Measurements from ENCODE around the gene HBS1L. TPM values are rescaled to one million over a fixed set of nuclear protein-coding genes. Genes with fewer than 3 reads are reported as not detected.

Gene HBS1L
- 100 to 1,000 TPM; 150 to 153 TPM for total RNA-seq

DNA sequence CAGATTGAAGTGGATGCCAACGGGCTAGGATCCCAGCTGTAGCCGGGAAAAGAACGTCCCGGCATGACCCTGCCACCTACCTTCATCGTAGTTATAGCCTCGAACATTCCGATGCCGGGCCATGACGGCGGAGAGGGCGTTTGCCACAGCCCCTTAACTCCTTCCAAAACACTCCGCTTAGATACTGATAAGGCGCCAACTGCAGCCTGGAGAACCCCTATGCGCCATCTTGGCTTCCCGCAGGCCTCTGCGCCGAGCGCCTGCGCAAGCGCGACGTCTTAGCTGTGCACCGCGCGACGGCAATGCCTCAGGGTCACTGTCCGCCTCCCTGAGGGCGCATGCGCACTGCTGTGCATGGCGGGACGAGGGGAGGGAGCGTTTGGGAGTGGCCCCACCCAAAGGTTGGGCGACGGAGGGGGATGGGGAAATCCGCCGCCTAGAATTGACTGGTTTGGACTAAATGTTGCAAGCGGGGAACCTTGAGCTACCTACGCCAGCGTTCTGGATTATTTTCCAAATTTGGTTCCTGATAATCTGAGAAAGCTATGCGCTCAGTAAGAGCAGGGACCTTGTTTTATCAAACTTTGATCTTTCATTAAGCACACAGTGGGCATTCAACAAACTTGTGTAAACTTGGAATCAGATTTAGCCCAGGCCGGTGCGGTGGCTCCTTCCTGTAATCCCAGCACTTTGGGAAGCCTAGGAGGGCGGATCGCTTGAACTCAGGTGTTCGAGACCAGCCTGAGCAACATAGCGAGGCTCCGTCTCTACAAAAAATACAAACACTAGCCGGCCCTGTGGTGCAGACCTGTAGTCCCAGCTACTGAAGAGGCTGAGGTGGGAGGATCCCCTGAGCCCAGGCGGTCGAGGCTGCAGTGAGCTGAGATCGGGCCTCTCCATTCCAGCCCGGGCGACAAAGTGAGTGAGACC lies at the start of gene HBS1L:
HBS1L (minus strand) TSS at position 254 of the 930 bp plus-strand sequence; CDS start at position 123, 131 bp downstream.
- Mint-ChIP-seq H3K4me1 (ENCODE audit: low read depth) (peaks cover 23% of the 10 kb centered on the region), H3K27ac (peak within 1 kb of the TSS; percentile 96), H3K9me3 (no peaks in the 10 kb centered on the region), H3K4me3 (peak within 1 kb of the TSS; percentile 90), H3K27me3 (ENCODE audit: low read depth) (no peaks in the 10 kb centered on the region), H3K36me3 (ENCODE audit: low read depth) (peaks cover 8% of the 10 kb centered on the region)
- DNase-seq, result peak; percentile 98
- intact Hi-C loops (cut with micrococcal nuclease), result loop anchor here (1.0 to 5.0 kb wide), 11 partner anchors 25 to 881 kb away; no protein-coding TSS in a partner anchor
- CTCF ChIA-PET, result interaction anchor here (0.6 to 1.6 kb wide), 7 partner anchors 20 to 369 kb away, joined by 3 to 6 read pairs (median 3); no protein-coding TSS in a partner anchor

- Mint-ChIP-seq H3K9me3 (no peaks in the 10 kb centered on the region), H3K27ac (no peak overlapping the region), H3K4me3 (no peak overlapping the region), H3K4me1 (ENCODE audit: low read depth) (peaks cover 48% of the 10 kb centered on the region), H3K27me3 (ENCODE audit: low read depth) (no peaks in the 10 kb centered on the region), H3K36me3 (ENCODE audit: low read depth) (no peaks in the 10 kb centered on the region)
- CTCF ChIA-PET, result interaction anchor here (0.6 to 1.5 kb wide), 2 partner anchors 14 to 89 kb away, joined by 3 to 4 read pairs; no protein-coding TSS in a partner anchor
- intact Hi-C loops (cut with micrococcal nuclease), result no loop called here
- DNase-seq, result no peak
Measured at GRCh38 chr6:135104199-135104598, 49.6 kb upstream of the HBS1L start.

DNA sequence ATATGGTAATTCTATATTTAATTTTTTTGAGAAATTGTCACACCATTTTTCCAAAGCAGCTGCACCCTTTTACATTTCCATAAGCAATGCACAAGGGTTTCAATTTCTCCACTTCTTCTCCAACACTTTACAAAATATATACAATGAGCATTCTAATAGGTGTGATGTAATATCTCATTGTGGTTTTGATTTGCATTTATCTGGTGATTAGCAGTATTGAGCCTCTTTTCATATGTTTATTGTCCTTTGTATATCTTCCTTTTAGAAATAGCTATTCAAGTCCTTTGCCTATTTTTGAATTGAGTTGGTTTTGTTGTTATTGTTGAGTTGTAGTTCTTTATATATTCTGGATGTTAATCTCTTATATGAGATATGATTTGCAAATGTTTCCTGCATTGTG lies 47.6 kb upstream of the HBS1L start:
- H3K4me3 Mint-ChIP-seq, result no peak overlapping the region
- H3K9me3 Mint-ChIP-seq, result no peaks in the 10 kb centered on the region
- H3K4me1 Mint-ChIP-seq (ENCODE audit: low read depth), result peaks cover 51% of the 10 kb centered on the region
- DNase-seq, result no peak
- CTCF ChIA-PET, result interaction anchor here (0.7 to 1.8 kb wide), 3 partner anchors 13 to 994 kb away, joined by 3 to 4 read pairs (median 4); no protein-coding TSS in a partner anchor
- intact Hi-C loops (cut with micrococcal nuclease), result no loop called here
- H3K27ac Mint-ChIP-seq, result no peak overlapping the region
- H3K36me3 Mint-ChIP-seq (ENCODE audit: low read depth), result no peaks in the 10 kb centered on the region
- H3K27me3 Mint-ChIP-seq (ENCODE audit: low read depth), result no peaks in the 10 kb centered on the region

DNA sequence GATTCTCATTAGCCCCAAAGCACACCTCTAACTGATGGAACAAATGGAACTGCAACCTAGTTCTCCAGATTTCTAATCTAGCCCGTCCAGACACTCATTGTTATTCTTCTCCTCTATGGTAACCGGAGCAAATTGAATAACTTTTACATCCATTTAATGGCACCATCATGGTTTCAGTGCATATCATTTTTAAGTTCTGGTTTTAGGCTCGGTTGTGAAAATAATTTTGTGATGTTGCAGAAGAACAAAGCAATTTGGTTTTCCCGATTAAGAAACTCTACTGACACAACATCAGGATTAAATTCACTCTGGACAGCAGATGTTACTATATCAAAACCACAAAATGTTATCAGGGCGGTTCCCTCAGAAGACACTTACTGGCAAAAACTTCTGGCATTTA lies 42.5 kb upstream of the HBS1L start:
- Mint-ChIP-seq H3K4me3 (no peak overlapping the region), H3K4me1 (ENCODE audit: low read depth) (peaks cover 47% of the 10 kb centered on the region)
- CTCF ChIA-PET, result interaction anchor here (1.8 to 1.9 kb wide), 2 partner anchors 10 to 18 kb away, joined by 5 read pairs; no protein-coding TSS in a partner anchor

GRCh38 chr6:135096403-135097130 lies 41.9 kb upstream of the HBS1L start:
- H3K4me1 Mint-ChIP-seq (ENCODE audit: low read depth), result peaks cover 48% of the 10 kb centered on the region
- no peak overlapping the region for H3K27ac Mint-ChIP-seq
- no peaks in the 10 kb centered on the region for H3K27me3 Mint-ChIP-seq (ENCODE audit: low read depth)
- no peaks in the 10 kb centered on the region for H3K9me3 Mint-ChIP-seq
- intact Hi-C loops (cut with micrococcal nuclease), result no loop called here
- no peaks in the 10 kb centered on the region for H3K36me3 Mint-ChIP-seq (ENCODE audit: low read depth)
- no peak overlapping the region for H3K4me3 Mint-ChIP-seq
- CTCF ChIA-PET, result interaction anchor here (0.6 to 1.9 kb wide), 3 partner anchors 9 to 235 kb away, joined by 3 to 5 read pairs (median 5); no protein-coding TSS in a partner anchor
- no peak for DNase-seq

More for the DNA sequence above, 42.5 kb upstream of the HBS1L start:
- intact Hi-C loops (cut with micrococcal nuclease), result no loop called here
- no peak for DNase-seq
- no peaks in the 10 kb centered on the region for H3K36me3 Mint-ChIP-seq (ENCODE audit: low read depth)
- no peaks in the 10 kb centered on the region for H3K9me3 Mint-ChIP-seq
- H3K27me3 Mint-ChIP-seq (ENCODE audit: low read depth), result no peaks in the 10 kb centered on the region
- no peak overlapping the region for H3K27ac Mint-ChIP-seq

DNA sequence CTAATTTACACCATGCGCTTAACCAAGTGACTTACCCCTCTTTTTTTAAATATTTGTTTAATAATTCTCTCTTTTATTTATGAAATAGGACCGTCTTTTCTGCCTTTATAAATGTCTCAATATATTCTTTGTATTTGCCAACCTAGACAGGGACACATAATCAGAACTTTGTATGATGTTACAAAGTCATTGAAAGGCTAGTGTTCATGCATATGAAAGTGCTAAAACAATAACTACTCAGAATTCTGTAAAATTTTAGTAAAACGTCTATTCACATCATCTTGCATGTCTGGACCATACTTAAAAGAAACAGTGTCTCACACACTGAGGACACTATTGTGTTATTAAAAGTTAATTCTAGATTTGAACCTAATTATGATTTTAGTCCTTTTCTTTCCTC lies 41.1 kb upstream of the HBS1L start:
- Mint-ChIP-seq H3K27me3 (ENCODE audit: low read depth) (no peaks in the 10 kb centered on the region), H3K27ac (no peak overlapping the region), H3K36me3 (ENCODE audit: low read depth) (no peaks in the 10 kb centered on the region), H3K9me3 (no peaks in the 10 kb centered on the region), H3K4me1 (ENCODE audit: low read depth) (peaks cover 48% of the 10 kb centered on the region), H3K4me3 (no peak overlapping the region)
- CTCF ChIA-PET, result interaction anchor here (1.8 to 1.9 kb wide), 2 partner anchors 8 to 19 kb away, joined by 5 read pairs; no protein-coding TSS in a partner anchor
- no peak for DNase-seq
- intact Hi-C loops (cut with micrococcal nuclease), result no loop called here

DNA sequence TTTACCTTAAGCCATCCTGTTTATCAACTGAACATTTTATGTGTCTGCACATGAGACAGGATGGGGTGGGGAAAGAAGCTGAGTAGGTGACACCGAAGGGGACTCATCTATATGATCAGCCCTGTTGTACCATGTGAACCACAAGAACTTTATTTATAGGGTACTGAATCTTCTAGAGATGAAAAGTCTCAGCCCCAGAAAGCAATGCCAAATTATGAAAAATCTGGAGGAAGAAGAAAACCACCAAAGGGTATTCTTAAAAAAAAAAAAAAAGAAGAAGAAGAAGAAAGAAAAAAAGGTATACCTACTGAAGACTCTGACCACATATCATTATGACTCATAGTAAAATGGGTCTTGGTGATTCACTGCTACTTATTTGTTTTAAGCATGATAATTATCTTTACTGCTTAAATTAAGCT lies 39.8 kb upstream of the HBS1L start:
- Mint-ChIP-seq H3K4me3 (no peak overlapping the region), H3K27ac (peak overlapping the region; percentile 71), H3K4me1 (ENCODE audit: low read depth) (peaks cover 56% of the 10 kb centered on the region), H3K36me3 (ENCODE audit: low read depth) (no peaks in the 10 kb centered on the region), H3K9me3 (no peaks in the 10 kb centered on the region), H3K27me3 (ENCODE audit: low read depth) (no peaks in the 10 kb centered on the region)
- intact Hi-C loops (cut with micrococcal nuclease), result loop anchor here (1.0 kb wide), 5 partner anchors 9 to 69 kb away; no protein-coding TSS in a partner anchor
- CTCF ChIA-PET, result interaction anchor here (1.2 to 1.7 kb wide), 2 partner anchors 68 to 89 kb away, joined by 4 to 6 read pairs; no protein-coding TSS in a partner anchor
- DNase-seq, result peak; percentile 59

DNA sequence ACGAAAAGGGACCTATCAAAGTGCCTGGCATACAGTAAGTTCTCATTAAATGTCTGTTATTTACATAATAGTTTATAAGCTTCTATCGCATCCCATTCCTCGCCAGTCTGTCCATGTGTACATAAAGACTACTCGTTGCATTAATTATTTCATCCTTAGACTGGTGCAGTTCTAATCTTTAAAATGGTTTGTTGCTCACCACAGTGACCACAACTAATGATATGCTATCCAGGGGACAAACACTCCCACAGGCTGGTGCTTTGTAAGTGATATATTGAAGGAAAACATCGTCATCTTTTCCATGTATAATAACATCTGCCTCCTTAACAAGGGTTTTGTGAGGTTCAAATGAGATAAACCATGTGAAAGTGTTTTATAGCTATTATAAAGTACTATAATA lies 39.0 kb upstream of the HBS1L start:
- H3K27me3 Mint-ChIP-seq (ENCODE audit: low read depth), result no peaks in the 10 kb centered on the region
- peaks cover 59% of the 10 kb centered on the region for H3K4me1 Mint-ChIP-seq (ENCODE audit: low read depth)
- no peak for DNase-seq
- intact Hi-C loops (cut with micrococcal nuclease), result no loop called here
- no peaks in the 10 kb centered on the region for H3K9me3 Mint-ChIP-seq
- H3K27ac Mint-ChIP-seq, result no peak overlapping the region
- CTCF ChIA-PET, result interaction anchor here (0.7 to 1.7 kb wide), 3 partner anchors 50 to 90 kb away, joined by 3 to 6 read pairs (median 4); no protein-coding TSS in a partner anchor
- no peaks in the 10 kb centered on the region for H3K36me3 Mint-ChIP-seq (ENCODE audit: low read depth)
- no peak overlapping the region for H3K4me3 Mint-ChIP-seq

GRCh38 chr6:135092724-135093123 lies 38.1 kb upstream of the HBS1L start:
- intact Hi-C loops (cut with micrococcal nuclease), result no loop called here
- Mint-ChIP-seq H3K4me3 (no peak overlapping the region), H3K9me3 (peaks cover 3% of the 10 kb centered on the region), H3K27me3 (ENCODE audit: low read depth) (no peaks in the 10 kb centered on the region), H3K27ac (no peak overlapping the region), H3K4me1 (ENCODE audit: low read depth) (peaks cover 68% of the 10 kb centered on the region), H3K36me3 (ENCODE audit: low read depth) (no peaks in the 10 kb centered on the region)
- CTCF ChIA-PET, result interaction anchor here (1.0 kb wide), 1 partner anchor 91 kb away, joined by 3 read pairs; no protein-coding TSS in a partner anchor
- no peak for DNase-seq

DNA sequence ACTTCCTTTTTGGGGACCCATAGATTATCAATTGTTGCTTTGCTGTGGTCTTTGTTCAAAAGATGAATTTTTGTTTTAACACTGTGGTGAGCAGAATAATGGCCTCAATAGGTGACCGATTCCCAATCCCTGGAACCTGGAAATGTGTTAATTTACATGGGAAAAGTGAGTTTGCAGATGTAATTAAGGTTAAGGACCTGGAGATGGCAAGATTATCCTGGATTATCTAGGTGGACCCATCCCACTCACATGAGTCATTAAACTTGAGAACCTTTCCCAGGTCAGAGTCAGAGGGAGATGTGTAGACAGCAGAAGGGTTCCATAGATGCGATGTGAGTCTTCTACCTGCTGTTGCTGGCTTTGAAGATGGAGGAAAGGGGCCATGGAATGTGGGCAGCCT lies 36.2 kb upstream of the HBS1L start:
- CTCF ChIA-PET, result interaction anchor here (1.5 kb wide), 1 partner anchor 14 kb away, joined by 4 read pairs; no protein-coding TSS in a partner anchor
- Mint-ChIP-seq H3K9me3 (peaks cover 3% of the 10 kb centered on the region), H3K27ac (peak overlapping the region; percentile 78), H3K27me3 (ENCODE audit: low read depth) (no peaks in the 10 kb centered on the region), H3K36me3 (ENCODE audit: low read depth) (no peaks in the 10 kb centered on the region), H3K4me1 (ENCODE audit: low read depth) (peaks cover 85% of the 10 kb centered on the region), H3K4me3 (no peak overlapping the region)
- DNase-seq, result no peak
- intact Hi-C loops (cut with micrococcal nuclease), result no loop called here

DNA sequence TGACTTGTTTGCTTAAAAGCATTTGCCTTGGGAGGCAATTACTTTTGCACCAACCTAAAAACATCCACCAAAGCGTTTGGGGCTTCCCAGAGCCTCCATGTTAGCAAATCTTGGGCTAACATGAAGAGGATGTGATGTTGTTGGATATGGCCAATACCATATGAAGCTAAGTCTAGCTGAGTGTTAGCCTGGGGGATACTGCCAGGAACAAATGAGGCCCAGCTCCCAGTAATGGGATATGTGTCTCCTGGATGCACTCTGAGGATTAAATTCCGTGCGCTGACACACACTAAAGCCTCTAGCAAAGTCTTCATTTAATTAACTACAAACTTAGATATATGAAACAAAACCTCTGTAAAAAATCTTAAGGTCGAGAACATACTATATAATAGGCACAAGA lies 35.3 kb upstream of the HBS1L start:
- intact Hi-C loops (cut with micrococcal nuclease), result loop anchor here (1.0 to 10.0 kb wide), 6 partner anchors 38 to 843 kb away; no protein-coding TSS in a partner anchor
- Mint-ChIP-seq H3K27me3 (ENCODE audit: low read depth) (no peaks in the 10 kb centered on the region), H3K4me1 (ENCODE audit: low read depth) (peaks cover 88% of the 10 kb centered on the region), H3K27ac (peak overlapping the region; percentile 78), H3K4me3 (no peak overlapping the region), H3K9me3 (peaks cover 3% of the 10 kb centered on the region), H3K36me3 (ENCODE audit: low read depth) (no peaks in the 10 kb centered on the region)
- CTCF ChIA-PET, result interaction anchor here (0.6 to 1.5 kb wide), 6 partner anchors 11 to 813 kb away, joined by 3 to 5 read pairs (median 4); no protein-coding TSS in a partner anchor
- DNase-seq, result no peak

Measured in activated naive CD4-positive, alpha-beta T cell treated with anti-CD3 and anti-CD28 coated beads for 36 hours (primary cell).